NK-92 (cell line): ENCODE measurements around the gene ARL15.

Experiments
- DNase-seq: peaks from one replicate; lab custom pipeline; 2025; ENCODE audit not compliant: unreplicated experiment; lab: John Stamatoyannopoulos, UW

Gene ARL15

GRCh38 chr5:54288568-54289217 is 21.7 kb downstream of the ARL15 start:
- no peak for DNase-seq

GRCh38 chr5:54285686-54286085 is 24.7 kb downstream of the ARL15 start:
- DNase-seq = no peak

- no peak for DNase-seq
Measured at GRCh38 chr5:54284586-54284985, 25.8 kb downstream of the ARL15 start.

- no peak for DNase-seq
Measured at GRCh38 chr5:54282876-54283275, 27.5 kb downstream of the ARL15 start.

GRCh38 chr5:54281960-54282692 is 28.2 kb downstream of the ARL15 start:
- no peak for DNase-seq

- DNase-seq = no peak
Measured at GRCh38 chr5:54279960-54280359, 30.4 kb downstream of the ARL15 start.

- no peak for DNase-seq
Measured at GRCh38 chr5:54278979-54279717, 31.2 kb downstream of the ARL15 start.

- no peak for DNase-seq
Measured at GRCh38 chr5:54278036-54278830, 32.1 kb downstream of the ARL15 start.

- no peak for DNase-seq
Measured at GRCh38 chr5:54276048-54276447, 34.3 kb downstream of the ARL15 start.

GRCh38 chr5:54275361-54275760 is 35.0 kb downstream of the ARL15 start:
- no peak for DNase-seq

GRCh38 chr5:54274944-54275343 is 35.4 kb downstream of the ARL15 start:
- DNase-seq = no peak

- no peak for DNase-seq
Measured at GRCh38 chr5:54273715-54274114, 36.7 kb downstream of the ARL15 start.

- no peak for DNase-seq
Measured at GRCh38 chr5:54272746-54273145, 37.6 kb downstream of the ARL15 start.

- no peak for DNase-seq
Measured at GRCh38 chr5:54270326-54270725, 40.0 kb downstream of the ARL15 start.

- DNase-seq = no peak
Measured at GRCh38 chr5:54264574-54264973, 45.8 kb downstream of the ARL15 start.

- DNase-seq = no peak
Measured at GRCh38 chr5:54263447-54263846, 46.9 kb downstream of the ARL15 start.

GRCh38 chr5:54261596-54261995 is 48.8 kb downstream of the ARL15 start:
- DNase-seq = no peak

GRCh38 chr5:54259981-54260380 is 50.4 kb downstream of the ARL15 start:
- DNase-seq = no peak

GRCh38 chr5:54259090-54259489 is 51.3 kb downstream of the ARL15 start:
- DNase-seq = no peak

GRCh38 chr5:54257366-54258118 is 52.8 kb downstream of the ARL15 start:
- DNase-seq = no peak
